ENCODE results near the gene OVOL2.
"Not testable (repeated sequence)": the region's sequence is repeated elsewhere in the genome, so short reads cannot be mapped to it uniquely, and the experiment has no call there.

The OVOL2 gene

DNA sequence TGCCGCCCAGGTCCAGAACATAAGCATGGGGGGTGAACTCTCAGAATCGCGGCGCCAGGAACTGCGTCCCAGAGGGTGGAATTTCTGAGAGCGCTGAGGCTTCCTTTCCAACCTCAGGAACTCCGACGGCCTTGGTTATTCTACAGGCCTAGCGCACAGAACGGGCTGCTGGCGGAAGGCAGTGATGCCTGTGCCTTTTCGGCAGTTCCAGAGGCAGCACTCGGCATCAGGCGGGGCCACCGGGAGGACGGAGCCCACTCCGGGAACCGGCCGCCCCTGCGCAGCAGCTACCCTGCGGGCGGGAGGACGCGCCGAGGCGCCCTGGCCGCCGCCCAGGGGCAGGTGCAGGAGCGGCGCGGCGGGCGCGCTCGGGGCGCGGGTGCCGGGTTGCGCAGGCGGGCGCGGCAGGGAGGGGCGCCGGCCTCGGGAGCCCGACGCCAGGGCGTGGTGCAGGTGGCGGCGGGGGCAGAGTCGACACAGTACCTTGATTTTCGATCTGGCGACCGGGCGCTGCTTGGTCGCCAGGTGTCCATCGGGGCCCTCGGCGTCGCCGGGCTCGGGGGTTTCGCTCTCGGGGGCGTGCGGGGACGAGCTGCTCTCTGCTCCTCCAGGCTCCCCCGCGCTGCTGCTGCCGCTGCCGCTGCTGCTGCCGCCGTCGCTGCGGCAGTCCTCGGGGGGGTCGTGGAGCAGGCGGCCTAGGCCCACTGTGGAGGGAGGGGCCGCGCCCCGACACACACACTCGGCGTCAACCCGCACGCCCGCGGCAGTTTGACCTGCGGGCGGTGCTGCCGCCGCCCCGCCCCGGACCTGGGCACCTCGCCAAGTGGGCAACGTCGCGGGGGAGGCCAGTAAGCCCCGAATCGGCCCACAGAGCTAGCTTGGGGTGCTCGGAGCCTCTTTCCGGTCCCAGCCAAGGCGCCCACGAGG is 1.3 kb downstream of the OVOL2 start:
- peak; percentile 63 for DNase-seq

DNA sequence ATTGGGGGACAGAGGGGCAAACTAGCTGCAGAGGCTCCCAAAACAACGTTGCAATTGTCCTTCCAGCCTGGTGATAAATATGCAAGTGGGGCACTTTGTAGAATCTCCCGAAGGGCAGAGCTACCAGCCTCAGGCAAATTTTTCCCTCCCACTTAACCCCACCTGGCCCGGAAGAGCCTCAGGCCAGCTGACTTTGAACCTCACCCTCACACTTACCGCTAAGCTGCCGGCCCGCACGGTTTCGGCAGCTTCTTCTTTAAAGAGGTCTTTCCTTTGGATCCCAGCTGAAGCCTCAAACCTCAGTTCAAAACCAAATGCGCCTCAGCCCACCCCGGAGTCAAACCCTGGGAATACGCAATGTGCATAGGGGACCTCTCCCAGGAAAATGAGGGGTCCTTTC is 2.5 kb downstream of the OVOL2 start:
- no peak for DNase-seq

DNA sequence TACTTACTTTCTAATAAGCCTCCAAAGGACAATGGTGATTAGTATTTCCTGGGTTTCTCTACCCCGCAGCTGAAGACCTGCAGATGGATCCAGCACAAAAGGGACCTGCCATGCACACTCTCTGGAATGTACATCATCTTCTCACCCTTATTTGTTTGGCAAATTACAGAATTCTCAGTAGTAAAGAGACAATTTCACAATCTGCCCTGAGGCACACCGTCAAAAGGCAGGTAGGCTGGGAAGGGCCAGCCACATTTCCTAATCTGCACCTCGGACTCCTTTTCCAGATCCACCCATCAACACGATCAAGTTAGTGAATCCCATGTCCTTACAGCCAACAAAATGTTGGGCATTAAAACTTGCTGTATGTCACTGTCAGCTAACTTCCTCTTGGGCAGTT is 4.9 kb downstream of the OVOL2 start:
- DNase-seq = no peak

DNA sequence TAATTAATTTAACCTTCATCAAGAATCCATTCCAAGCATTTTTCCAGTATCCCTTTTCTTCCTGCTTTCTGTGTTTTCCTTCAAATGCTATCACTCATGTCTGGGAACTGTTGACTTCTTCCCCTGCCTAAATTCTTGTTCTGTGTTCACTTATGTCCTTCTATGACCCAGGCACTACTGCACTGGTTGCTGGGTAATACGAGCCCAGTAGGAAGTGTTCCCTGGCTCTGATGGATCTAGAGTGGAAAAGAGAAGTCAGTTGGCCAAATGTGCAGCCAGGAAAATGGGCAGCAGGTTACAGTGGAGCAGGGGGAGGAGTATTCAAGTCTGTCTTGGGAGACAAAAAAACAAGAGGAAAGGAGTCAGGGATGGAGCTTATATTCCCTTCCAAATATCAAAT is 7.1 kb downstream of the OVOL2 start:
- DNase-seq = no peak

DNA sequence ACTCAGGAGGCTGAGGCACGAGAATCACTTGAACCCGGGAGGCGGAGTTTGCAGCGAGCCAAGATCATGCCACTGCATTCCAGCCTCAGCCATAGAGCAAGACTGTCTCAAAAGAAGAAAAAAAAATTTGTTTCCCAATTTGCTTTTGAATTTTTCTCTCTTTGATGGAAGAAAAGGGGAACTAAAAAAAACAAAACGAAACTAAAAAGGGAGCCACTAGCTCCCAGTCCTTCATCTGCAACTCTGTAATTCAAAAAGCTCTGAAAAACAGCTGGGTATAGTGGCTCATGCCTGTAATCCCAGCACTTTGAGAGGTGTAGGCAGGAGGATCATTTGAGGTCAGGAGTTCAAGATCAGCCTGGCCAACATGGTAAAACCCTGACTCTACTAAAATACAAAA is 9.5 kb downstream of the OVOL2 start:
- no peak for DNase-seq

DNA sequence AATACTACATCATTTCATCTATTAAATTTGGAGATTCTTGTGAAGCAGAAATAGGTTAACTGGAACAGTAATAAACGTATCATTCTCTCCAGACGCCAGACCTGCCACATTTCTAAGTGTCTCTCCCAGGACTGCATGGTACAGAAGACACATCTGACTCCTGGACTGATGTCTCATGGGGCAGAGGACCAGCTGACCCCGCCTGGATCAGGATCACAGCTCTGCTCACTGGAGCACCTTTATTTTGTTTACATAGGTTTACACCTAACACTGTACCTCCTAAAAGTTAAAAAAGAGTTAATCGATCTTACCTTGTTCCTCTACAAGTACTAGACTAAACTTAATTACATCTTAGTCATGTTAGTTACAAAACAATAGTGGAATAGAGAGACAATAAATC is 11.2 kb downstream of the OVOL2 start:
- DNase-seq = no peak

DNA sequence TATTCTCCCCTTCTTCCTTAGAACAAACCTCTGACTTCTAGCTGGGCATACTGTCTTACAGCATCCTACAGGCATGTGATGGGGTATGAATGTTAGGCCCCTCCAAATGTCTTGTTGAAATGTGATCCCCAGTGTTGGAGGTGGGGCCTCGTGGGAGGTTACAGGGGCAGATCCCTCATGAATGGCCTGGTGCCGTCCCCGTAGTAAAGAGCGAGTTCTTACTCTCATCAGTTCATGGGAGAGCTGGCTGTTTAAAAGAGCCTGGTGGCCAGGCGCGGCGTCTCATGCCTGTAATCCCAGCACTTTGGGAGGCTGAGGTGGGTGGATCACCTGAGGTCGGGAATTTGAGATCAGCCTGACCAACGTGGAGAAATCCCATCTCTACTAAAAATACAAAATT is 15.5 kb downstream of the OVOL2 start:
- no peak for DNase-seq

DNA sequence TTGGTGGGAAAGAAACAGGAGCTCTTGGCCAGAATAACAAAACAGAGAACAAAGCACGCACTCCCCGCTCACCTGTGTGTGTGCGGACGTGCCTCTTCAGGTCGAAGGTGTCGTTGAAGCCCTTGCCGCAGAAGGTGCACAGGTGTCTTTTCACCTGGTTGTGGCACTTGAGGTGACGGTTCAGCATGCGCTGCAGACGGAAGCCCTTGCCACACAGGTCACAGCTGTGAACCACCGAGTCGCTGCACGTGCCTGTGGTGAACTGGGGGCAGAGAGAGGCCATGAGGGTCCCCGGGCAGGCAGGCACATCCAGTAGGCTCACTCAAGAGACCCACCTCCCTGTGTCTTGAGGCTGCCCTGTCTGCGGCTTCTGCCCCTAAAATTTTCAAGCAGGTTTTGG is 16.3 kb downstream of the OVOL2 start:
- DNase-seq = no peak

DNA sequence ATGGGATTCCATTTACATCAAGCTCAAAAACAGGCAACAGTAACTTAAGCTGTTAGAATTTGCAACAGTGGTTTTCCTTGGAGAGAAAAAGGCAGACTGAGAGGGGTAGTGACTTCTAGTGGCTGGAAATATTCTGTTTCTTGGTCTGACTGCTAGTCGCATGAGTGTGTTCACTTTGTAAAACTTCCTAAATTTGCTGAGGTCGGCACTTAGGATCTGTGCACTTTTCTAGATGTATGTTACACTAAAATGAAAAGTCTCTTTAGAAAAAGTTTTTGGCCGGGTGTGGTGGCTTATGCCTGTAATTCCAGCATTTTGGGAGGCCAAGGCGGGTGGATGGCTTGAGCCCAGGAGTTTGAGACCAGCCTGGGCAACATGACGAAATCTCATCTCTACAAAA is 18.7 kb downstream of the OVOL2 start:
- no peak for DNase-seq

DNA sequence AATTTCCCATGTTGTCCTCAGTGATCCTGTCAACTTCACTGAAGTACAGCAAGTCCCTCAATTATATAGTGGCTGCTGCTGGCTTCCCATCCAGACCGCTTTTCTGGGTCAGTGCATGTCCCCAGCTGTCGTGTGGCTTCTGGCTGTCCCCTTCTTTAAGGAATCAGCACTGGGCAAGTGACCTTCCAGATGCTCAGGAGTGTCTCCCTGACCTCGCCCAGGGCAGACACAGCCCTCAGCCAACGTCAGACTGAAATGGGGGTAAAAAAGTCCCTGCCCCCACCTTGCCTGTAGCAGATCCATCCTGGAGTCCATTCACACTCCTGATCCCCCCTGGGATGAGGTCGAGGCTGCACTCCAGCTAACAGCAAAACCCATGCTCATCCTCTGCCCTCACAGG is 23.7 kb downstream of the OVOL2 start:
- DNase-seq = no peak

DNA sequence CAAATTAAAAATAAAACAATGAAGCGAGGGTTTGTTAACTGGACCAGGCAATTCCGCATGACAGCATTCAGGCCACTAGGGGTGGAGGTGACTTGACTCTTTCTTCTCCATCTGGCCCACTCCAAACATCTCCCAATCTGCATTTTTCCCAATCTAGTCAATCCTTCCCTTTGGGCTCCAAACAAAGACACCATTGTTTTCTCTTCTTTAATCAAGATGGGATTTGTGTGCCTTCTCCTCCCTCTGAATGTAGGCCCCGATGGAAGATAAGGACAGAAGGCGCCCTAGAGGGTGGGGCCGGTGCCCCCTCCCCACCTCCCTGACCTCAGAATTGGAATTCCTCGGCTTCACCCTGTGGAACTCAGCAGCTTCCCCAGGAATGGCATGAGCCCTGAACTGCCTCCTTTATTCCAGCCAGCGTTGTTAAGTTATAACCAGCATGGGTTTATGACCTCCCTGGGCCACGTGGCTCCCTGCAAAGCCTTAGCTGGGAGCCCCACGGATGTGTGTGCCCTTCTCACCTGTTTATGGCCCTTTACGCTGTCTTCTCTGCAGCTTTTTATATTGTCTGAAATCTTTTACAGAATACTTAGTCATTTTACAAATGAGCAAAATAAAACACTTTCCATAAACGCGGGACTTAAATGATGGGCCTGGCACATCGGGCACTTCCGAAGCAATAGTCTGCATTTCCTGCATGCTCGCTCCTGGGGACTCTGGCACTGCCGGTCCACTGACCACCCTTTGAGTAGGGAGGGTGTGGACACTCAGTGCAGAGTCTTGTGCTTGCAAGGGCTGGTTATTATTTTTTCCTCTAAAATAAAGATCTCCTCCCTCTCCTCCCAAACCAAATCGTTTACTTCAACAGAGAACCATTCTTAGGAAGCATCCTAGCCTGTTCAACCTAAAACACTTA is 24.5 kb downstream of the OVOL2 start:
- no peak for DNase-seq

DNA sequence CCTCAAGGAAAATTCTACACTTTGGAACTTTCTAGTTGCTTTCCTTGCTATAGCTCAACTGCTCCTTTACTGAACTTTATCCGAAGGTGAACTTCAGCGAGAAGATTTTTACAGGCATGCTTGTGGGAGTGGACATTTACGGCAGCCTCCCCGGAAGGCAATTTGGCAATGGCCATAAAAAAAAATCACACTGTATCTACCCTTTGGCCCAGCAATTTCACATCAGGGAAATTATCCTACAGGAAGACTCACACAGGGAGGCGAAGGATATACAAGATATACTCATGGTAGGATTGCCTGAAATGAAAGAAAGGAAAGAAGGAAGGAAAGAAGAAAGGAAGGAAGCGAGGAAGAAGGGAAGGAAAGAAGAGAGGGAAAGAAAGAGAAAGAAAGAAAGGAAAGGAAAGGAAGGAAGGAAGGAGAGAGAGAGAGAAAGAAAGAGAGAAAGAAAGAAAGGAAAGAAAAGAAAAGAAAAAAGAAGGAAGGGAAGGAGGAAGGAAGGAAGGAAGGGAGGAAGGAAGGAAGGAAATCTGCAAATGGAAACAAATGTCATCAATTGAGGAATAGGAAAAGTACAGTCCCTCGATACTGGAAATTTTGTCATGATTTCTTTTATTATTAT is 25.7 kb downstream of the OVOL2 start:
- no peak for DNase-seq

DNA sequence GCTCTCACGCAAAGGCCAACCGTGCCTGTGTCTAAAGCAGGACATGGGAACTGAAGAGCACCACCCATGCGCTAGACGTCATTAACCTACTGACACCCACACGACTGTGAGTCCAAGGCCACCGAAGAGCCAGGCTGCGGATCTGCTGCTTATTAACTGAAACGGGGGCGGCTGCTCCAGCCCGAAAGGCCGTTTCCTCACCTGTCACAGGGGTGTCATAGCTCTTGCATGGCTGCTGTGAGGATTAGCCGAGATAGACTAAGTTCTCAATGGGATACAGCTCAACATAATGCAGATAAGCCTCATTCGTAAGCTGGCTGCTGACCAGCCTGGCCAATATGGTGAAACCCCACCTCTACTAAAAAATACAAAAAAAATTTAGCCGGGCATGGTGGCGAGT is 26.7 kb downstream of the OVOL2 start:
- no peak for DNase-seq

DNA sequence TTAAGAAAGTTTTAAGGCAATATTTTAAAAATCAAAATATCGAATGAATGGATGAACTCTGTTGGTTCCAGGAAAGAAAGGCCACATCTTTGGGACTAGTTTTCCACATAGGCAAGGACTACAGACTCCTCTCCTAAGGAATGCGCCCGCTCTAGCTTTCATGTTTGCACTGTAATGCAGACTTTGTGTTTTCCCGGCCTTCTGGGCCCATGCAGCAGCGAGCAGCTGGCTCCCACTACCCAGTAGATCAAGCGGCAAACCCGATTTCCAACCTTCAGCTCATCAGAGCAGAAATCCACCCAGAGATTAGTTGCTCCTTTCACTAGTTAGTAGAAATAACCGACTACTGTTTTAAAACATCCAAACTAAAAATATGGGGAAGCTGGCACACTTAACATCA is 27.7 kb downstream of the OVOL2 start:
- DNase-seq = no peak

DNA sequence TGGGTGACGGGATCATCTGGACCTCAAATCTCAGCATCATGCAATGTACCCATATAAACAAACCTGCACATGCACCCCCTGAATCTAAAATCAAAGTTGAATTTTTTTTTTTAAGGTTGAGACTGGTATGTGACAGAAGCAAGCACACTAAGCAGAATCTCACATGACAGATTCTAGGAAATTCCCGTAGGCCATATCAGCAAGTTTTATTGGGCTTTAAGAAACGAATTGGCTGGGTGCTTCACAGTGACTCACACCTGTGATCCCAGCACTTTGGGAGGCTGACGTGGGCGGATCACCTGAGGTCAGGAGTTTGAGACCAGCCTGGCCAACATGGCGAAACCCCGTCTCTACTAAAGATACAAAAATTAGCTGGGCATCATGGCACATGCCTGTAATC is 30.7 kb downstream of the OVOL2 start:
- not testable (repeated sequence) for DNase-seq

DNA sequence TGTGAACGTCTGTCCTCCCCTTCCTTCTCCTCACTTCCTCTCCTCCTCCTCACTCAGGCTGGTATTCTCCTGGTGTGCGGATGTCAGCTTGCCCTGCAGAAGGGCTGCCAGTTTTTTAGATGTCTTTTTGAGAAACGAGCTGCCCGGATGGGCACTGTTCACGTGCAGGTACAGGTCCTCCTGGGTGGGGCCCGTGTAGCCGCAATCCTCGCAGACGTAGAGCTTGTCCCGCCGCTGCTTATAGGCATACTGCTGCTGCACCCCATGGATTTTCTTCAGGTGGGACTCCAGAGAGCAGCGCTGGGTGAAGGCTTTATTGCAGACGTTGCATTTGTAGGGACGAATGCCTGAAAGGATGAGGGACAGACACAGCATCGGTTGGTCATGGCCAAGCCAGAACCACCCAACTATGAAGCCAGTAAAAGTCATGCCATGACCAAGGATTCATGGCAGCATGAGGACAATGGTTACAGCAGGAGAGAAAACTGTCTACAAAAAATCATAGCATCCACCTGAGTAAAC is 33.0 kb downstream of the OVOL2 start:
- DNase-seq = no peak

DNA sequence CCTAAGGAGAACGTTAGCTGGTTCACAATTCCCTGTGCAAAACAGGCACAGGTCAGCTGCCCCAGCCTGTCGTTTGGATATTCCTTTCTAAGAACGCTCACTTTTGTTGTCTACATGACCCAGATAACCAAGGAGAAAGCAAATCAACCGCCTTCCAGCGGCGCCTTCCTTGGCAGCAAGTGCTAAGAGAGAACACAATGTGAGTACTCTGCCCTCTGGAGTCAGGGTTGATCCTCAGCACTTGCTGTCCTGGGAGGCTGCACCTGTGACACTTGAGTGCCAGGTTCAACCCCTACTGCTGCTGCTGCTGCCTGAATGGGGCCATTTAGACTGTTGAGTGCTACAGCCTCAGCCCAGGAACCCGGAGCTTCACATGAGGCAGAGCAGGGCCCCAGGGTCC is 36.8 kb downstream of the OVOL2 start:
- no peak for DNase-seq

DNA sequence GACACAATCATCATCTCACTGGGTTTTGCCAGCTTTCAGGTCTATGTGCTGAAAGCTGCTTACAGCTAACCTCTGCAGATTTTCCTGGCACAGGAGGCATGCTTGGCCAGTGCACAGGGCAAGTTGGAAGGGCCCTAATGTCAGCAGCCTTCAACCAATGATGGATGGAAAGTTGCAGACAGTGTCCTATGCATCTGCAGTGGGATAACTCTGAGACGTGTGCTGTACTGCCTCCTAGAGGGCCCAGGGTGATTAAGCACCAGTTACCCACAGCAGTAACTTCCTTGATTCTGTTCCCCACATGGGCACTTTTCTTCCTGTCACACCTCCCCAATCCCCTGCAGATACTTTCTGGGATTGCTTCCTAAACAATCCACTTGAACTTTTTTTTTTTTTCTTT is 38.6 kb downstream of the OVOL2 start:
- no peak for DNase-seq

DNA sequence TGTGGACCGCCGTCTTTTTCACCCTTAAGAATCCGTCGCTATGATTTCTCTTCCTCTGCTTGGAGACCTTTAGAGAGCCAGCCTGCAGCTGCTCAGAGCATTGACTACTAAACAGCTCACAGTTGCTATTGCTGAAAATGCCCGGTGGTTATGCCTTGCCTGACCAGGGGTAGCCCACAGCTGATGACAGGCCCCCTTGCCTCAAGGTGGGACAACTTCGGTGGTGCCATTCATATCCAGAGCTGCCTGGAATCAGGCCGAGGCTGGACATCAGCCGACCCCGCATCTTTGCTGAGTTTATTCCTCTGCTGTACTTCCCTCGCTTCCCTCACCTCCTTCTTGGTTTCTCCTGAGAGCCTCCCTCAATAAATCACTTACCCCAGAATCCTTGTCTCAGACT is 39.6 kb downstream of the OVOL2 start:
- no peak for DNase-seq

DNA sequence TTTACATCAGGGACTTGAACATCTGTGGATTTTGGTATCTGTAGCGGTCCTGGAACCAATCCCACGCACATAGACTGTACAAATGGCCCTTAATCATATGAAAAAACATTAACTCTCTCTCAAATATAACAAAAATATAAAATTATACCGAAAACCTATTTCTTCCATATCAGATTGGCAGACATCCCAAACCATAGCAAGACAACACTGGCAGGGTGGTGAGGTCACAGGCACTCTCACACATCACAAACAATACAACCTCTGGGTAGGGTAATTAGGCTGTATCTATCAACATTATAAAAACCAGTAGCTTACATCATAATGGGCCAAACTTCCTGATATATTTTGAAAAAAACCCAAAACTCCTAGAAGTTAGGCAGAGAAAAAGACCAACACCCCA is 40.9 kb downstream of the OVOL2 start:
- no peak for DNase-seq

DNA sequence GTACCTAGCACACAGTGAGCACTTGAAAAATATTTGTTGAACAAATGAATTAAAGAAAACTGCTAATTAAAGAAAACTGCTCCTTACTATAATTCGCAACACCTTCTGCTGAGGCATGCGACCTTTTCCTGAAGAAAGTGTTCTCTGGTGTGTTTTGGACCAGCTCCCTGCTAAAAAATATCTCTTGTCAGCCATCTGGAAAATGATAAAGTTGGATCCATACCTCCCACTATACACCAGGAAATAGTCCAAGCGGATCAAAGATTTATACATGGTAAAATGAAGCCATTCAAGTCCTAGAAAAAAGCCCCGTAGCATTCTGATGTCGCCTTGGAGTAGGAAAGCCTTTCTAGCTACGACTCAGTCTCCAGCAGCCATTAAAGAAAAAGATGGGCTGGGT is 43.3 kb downstream of the OVOL2 start:
- DNase-seq = no peak

DNA sequence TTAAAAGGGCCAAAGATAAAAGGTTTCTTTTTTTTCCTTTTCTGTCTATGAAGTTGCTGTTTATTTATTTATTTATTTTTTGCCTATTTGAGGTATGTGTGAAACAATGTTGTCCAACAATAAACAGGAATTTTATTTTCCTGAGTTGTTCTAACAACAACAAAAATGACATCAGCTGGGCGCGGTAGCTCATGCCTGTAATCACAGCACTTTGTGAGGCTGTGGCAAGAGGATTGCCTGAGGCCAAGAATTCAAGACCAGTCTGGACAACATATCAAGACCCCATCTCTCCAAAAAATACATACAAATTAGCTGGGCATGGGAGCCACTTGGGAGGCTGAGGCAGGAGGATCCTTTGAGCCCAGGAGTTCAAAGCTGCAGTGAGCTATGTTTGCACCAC is 44.8 kb downstream of the OVOL2 start:
- no peak for DNase-seq

DNA sequence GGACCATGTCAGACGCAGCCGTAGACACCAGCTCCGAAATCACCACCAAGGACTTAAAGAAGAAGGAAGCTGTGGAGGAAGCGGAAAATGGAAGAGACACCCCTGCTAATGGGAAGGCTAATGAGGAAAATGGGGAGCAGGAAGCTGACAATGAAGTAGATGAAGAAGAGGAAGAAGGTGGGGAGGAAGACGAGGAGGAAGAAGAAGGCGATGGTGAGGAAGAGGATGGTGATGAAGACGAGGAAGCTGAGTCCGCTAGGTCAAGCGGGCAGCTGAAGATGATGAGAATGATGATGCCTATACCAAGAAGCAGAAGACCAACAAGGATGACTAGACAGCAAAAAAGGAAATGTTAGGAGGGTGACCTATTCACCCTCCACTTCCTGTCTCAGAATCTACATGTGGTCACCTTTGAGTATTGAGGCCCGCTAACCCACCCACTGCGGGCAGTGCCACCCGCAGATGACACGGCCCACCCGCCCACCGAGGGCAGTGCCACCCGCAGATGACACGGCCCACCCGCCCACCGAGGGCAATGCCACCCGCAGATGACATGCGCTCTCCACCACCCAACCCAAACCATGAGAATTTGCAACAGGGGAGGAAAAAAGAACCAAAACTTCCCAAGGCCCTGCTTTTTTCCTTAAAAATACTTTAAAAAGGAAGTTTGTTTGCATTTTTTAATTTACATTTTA is 45.6 kb downstream of the OVOL2 start:
- DNase-seq = no peak
